ENCODE data around the gene SETBP1. TPM values are rescaled to one million over a fixed set of nuclear protein-coding genes. Genes with fewer than 3 reads are reported as not detected.

Gene SETBP1
- total RNA-seq, 2 experiments from 2014 or later: 6.4 to 6.7 TPM

- no peak overlapping the region for H3K4me3 Mint-ChIP-seq
- H3K9me3 Mint-ChIP-seq: peaks cover 5% of the 10 kb centered on the region
- POLR2A ChIA-PET: no interaction called here
- CTCF ChIA-PET: no interaction called here
- DNase-seq: no peak
- intact Hi-C loops (cut with micrococcal nuclease): no loop called here
- peaks cover 4% of the 10 kb centered on the region for H3K36me3 Mint-ChIP-seq
- H3K27ac Mint-ChIP-seq: no peak overlapping the region
- H3K27me3 Mint-ChIP-seq: peaks cover 8% of the 10 kb centered on the region
- H3K4me1 Mint-ChIP-seq (ENCODE audit: low read depth): peaks cover 33% of the 10 kb centered on the region
Measured at GRCh38 chr18:44803019-44803650, 122.4 kb downstream of the SETBP1 start.

- peaks cover 5% of the 10 kb centered on the region for H3K9me3 Mint-ChIP-seq
- peaks cover 8% of the 10 kb centered on the region for H3K27me3 Mint-ChIP-seq
- CTCF ChIA-PET: no interaction called here
- DNase-seq: no peak
- intact Hi-C loops (cut with micrococcal nuclease): no loop called here
- H3K36me3 Mint-ChIP-seq: peaks cover 4% of the 10 kb centered on the region
- no peak overlapping the region for H3K4me3 Mint-ChIP-seq
- H3K27ac Mint-ChIP-seq: no peak overlapping the region
- peaks cover 25% of the 10 kb centered on the region for H3K4me1 Mint-ChIP-seq (ENCODE audit: low read depth)
- POLR2A ChIA-PET: no interaction called here
Measured at GRCh38 chr18:44804033-44804432, 123.3 kb downstream of the SETBP1 start.

GRCh38 chr18:44805176-44805575 is 124.5 kb downstream of the SETBP1 start:
- Mint-ChIP-seq H3K4me1 (ENCODE audit: low read depth) (peaks cover 14% of the 10 kb centered on the region), H3K27me3 (peaks cover 8% of the 10 kb centered on the region), H3K9me3 (peaks cover 5% of the 10 kb centered on the region), H3K4me3 (no peak overlapping the region), H3K27ac (no peak overlapping the region), H3K36me3 (peaks cover 4% of the 10 kb centered on the region)
- DNase-seq: no peak
- intact Hi-C loops (cut with micrococcal nuclease): no loop called here
- ChIA-PET POLR2A (no interaction called here), CTCF (interaction anchor here (1.6 kb wide), 1 partner anchor 12 kb away, joined by 6 read pairs; no protein-coding TSS in a partner anchor)

DNA sequence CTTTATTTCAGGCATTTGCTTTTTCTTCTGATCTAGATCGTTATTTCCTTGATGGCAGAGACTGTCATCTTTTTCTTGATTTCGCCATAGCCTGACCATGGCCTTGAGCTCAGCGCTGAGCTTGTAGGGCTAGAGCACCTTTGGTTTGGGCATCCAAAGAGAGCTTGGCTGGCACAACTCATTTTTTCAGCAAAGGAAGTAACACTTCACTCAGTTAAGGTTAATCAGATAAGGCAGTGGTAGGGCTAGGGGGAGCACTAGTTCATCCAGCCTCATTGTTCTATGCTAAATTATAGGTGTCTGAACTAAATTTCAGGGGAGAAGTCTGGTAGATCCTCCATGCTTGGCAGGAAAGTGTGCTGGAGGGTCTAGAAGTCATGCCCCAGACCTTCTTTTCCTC is 125.0 kb downstream of the SETBP1 start:
- Mint-ChIP-seq H3K9me3 (peaks cover under 1% of the 10 kb centered on the region), H3K36me3 (no peaks in the 10 kb centered on the region), H3K4me1 (ENCODE audit: low read depth) (peaks cover 11% of the 10 kb centered on the region), H3K4me3 (no peak overlapping the region), H3K27ac (no peak overlapping the region), H3K27me3 (peaks cover 8% of the 10 kb centered on the region)
- ChIA-PET POLR2A (no interaction called here), CTCF (interaction anchor here (1.6 kb wide), 1 partner anchor 12 kb away, joined by 6 read pairs; no protein-coding TSS in a partner anchor)
- DNase-seq: no peak
- intact Hi-C loops (cut with micrococcal nuclease): no loop called here

- H3K9me3 Mint-ChIP-seq: no peaks in the 10 kb centered on the region
- H3K27me3 Mint-ChIP-seq: peaks cover 5% of the 10 kb centered on the region
- H3K4me1 Mint-ChIP-seq (ENCODE audit: low read depth): peaks cover 11% of the 10 kb centered on the region
- H3K36me3 Mint-ChIP-seq: no peaks in the 10 kb centered on the region
- DNase-seq: no peak
- no peak overlapping the region for H3K4me3 Mint-ChIP-seq
- ChIA-PET POLR2A (interaction anchor here (0.6 kb wide), 1 partner anchor 96 kb away, joined by 3 read pairs; no protein-coding TSS in a partner anchor), CTCF (no interaction called here)
- intact Hi-C loops (cut with micrococcal nuclease): no loop called here
- H3K27ac Mint-ChIP-seq: no peak overlapping the region
Measured at GRCh38 chr18:44807766-44808165, 127.1 kb downstream of the SETBP1 start.

GRCh38 chr18:44811572-44812125 is 131.0 kb downstream of the SETBP1 start:
- ChIA-PET CTCF (no interaction called here), POLR2A (no interaction called here)
- no peak overlapping the region for H3K27ac Mint-ChIP-seq
- H3K27me3 Mint-ChIP-seq: peaks cover 9% of the 10 kb centered on the region
- no peaks in the 10 kb centered on the region for H3K36me3 Mint-ChIP-seq
- no peaks in the 10 kb centered on the region for H3K9me3 Mint-ChIP-seq
- H3K4me1 Mint-ChIP-seq (ENCODE audit: low read depth): peaks cover 2% of the 10 kb centered on the region
- H3K4me3 Mint-ChIP-seq: no peak overlapping the region
- DNase-seq: no peak
- intact Hi-C loops (cut with micrococcal nuclease): no loop called here

DNA sequence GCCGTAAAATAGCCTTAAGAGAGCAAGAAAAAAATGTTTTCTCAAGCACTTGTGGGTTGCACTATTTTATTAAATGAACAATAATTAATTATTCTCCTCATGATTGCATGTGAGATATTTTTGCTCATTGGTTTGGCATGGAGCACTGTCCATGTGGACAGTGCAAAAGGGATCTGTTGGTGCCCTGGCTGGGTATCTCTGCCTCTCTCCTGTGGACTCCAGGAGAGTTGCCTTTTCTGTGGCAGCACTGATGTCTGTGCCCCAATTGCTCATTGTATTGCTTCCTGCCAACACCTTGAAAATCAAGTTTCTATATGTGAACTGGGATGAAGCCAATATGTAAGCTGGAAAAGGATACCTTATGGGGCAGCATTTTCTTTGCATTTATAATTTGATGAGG is 131.7 kb downstream of the SETBP1 start:
- no peaks in the 10 kb centered on the region for H3K36me3 Mint-ChIP-seq
- no peak for DNase-seq
- intact Hi-C loops (cut with micrococcal nuclease): no loop called here
- H3K4me1 Mint-ChIP-seq (ENCODE audit: low read depth): peaks cover 2% of the 10 kb centered on the region
- no peak overlapping the region for H3K4me3 Mint-ChIP-seq
- POLR2A ChIA-PET: no interaction called here
- CTCF ChIA-PET: no interaction called here
- H3K27me3 Mint-ChIP-seq: peaks cover 13% of the 10 kb centered on the region
- H3K27ac Mint-ChIP-seq: no peak overlapping the region
- H3K9me3 Mint-ChIP-seq: no peaks in the 10 kb centered on the region

GRCh38 chr18:44813586-44813985 is 132.9 kb downstream of the SETBP1 start:
- H3K36me3 Mint-ChIP-seq: no peaks in the 10 kb centered on the region
- DNase-seq: no peak
- H3K9me3 Mint-ChIP-seq: no peaks in the 10 kb centered on the region
- intact Hi-C loops (cut with micrococcal nuclease): no loop called here
- no peak overlapping the region for H3K27ac Mint-ChIP-seq
- H3K4me3 Mint-ChIP-seq: no peak overlapping the region
- H3K4me1 Mint-ChIP-seq (ENCODE audit: low read depth): peaks cover 2% of the 10 kb centered on the region
- CTCF ChIA-PET: no interaction called here
- H3K27me3 Mint-ChIP-seq: peaks cover 11% of the 10 kb centered on the region
- POLR2A ChIA-PET: no interaction called here

- intact Hi-C loops (cut with micrococcal nuclease): no loop called here
- POLR2A ChIA-PET: no interaction called here
- H3K9me3 Mint-ChIP-seq: no peaks in the 10 kb centered on the region
Measured at GRCh38 chr18:44815108-44815507, 134.4 kb downstream of the SETBP1 start.

GRCh38 chr18:44816050-44816449 is 135.4 kb downstream of the SETBP1 start:
- no peak for DNase-seq
- ChIA-PET POLR2A (no interaction called here), CTCF (no interaction called here)
- no peak overlapping the region for H3K4me3 Mint-ChIP-seq
- H3K27me3 Mint-ChIP-seq: peaks cover 11% of the 10 kb centered on the region
- H3K27ac Mint-ChIP-seq: no peak overlapping the region
- H3K36me3 Mint-ChIP-seq: no peaks in the 10 kb centered on the region
- intact Hi-C loops (cut with micrococcal nuclease): no loop called here
- no peaks in the 10 kb centered on the region for H3K9me3 Mint-ChIP-seq
- peaks cover 14% of the 10 kb centered on the region for H3K4me1 Mint-ChIP-seq (ENCODE audit: low read depth)

More at GRCh38 chr18:44815108-44815507, 134.4 kb downstream of the SETBP1 start:
- CTCF ChIA-PET: no interaction called here
- Mint-ChIP-seq H3K27me3 (peaks cover 11% of the 10 kb centered on the region), H3K4me1 (ENCODE audit: low read depth) (peaks cover 14% of the 10 kb centered on the region), H3K27ac (no peak overlapping the region), H3K4me3 (no peak overlapping the region), H3K36me3 (no peaks in the 10 kb centered on the region)
- DNase-seq: no peak

GRCh38 chr18:44816477-44816876 is 135.8 kb downstream of the SETBP1 start:
- intact Hi-C loops (cut with micrococcal nuclease): no loop called here
- no peak overlapping the region for H3K4me3 Mint-ChIP-seq
- ChIA-PET POLR2A (no interaction called here), CTCF (no interaction called here)
- H3K36me3 Mint-ChIP-seq: no peaks in the 10 kb centered on the region
- H3K27ac Mint-ChIP-seq: no peak overlapping the region
- no peak for DNase-seq
- peaks cover 16% of the 10 kb centered on the region for H3K27me3 Mint-ChIP-seq
- H3K9me3 Mint-ChIP-seq: no peaks in the 10 kb centered on the region
- H3K4me1 Mint-ChIP-seq (ENCODE audit: low read depth): peaks cover 14% of the 10 kb centered on the region

DNA sequence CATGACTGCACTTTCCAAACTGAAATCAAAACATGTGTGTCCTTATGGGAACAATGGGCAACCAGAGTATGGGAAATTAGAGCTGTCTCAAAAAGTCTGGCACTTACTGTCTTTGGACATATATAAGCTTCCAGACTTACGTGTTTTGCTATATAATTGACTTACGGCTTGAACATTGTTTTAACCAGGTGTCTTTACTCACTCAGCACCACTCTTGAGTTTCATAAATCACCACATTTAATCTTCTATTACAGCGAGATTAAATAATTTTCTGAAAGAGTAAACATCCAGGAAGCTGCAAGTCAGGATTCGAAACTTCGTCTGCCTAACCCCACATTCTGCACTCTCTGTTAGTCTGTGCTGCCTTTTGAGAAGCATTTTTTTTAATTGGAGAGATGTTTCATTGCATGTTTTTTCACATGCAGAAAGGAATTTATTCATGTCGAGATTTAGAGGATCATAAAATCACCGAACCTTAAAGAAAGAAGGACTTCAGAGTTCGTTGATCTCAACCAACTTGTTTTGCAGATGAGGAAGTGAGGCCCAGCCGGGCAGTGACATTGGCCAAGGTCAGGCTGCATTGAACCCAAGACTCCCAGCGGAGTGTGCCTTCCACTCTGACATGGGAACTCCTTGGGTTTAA is 137.3 kb downstream of the SETBP1 start:
- H3K9me3 Mint-ChIP-seq: no peaks in the 10 kb centered on the region
- H3K27ac Mint-ChIP-seq: no peak overlapping the region
- intact Hi-C loops (cut with micrococcal nuclease): loop anchor here (2.0 kb wide), 2 partner anchors 93 to 101 kb away; no protein-coding TSS in a partner anchor
- H3K4me3 Mint-ChIP-seq: no peak overlapping the region
- ChIA-PET CTCF (interaction anchor here (0.7 to 1.1 kb wide), 2 partner anchors 12 to 137 kb away, joined by 3 to 6 read pairs; partner anchors contain the start of gene SETBP1), POLR2A (interaction anchor here (1.9 kb wide), 1 partner anchor 75 kb away, joined by 6 read pairs; no protein-coding TSS in a partner anchor)
- DNase-seq: no peak
- H3K36me3 Mint-ChIP-seq: no peaks in the 10 kb centered on the region
- peaks cover 26% of the 10 kb centered on the region for H3K27me3 Mint-ChIP-seq
- H3K4me1 Mint-ChIP-seq (ENCODE audit: low read depth): peaks cover 14% of the 10 kb centered on the region
